ENCODE data around the gene ANKRD12.

- TF ChIP-seq POLR2A (IDR thresholded peaks at IDR 0.05; ENCODE audit: low read depth, low read length): no peak
- TF ChIP-seq TAF1 (IDR thresholded peaks at IDR 0.05; ENCODE audit: low read depth, low read length): no peak
Observed at GRCh38 chr18:9296233-9297006, 159.8 kb downstream of the ANKRD12 start.
